OCI-LY1 (cell line): ENCODE data around the gene SLC22A1.

Experiments
- H2AFZ ChIP-seq: fragments of 200-600 bp; sonication (generic), shearing (Covaris generic); 2 replicates; pipeline ENCODE4 v1.6.0; 2014; ENCODE audit warnings: antibody characterized with exemption, mild to moderate bottlenecking, low read length
- H3F3A ChIP-seq: fragments of 200-600 bp; sonication (generic), shearing (Covaris generic); 2 replicates; pipeline ENCODE4 v1.6.0; 2014; ENCODE audit warnings: mild to moderate bottlenecking, antibody characterized with exemption, low read length, moderate library complexity; ENCODE audit not compliant: insufficient read depth
- H3K27ac ChIP-seq: fragments of 200-600 bp; sonication (generic); 2 replicates; pipeline ENCODE4 v1.5.1; 2014; ENCODE audit warnings: low read length, mixed run types, mild to moderate bottlenecking, low read depth; ENCODE audit not compliant: poor library complexity, severe bottlenecking
- H3K27me3 ChIP-seq: fragments of 200-600 bp; sonication (generic); 2 replicates; pipeline ENCODE4 v1.6.0; 2014; ENCODE audit warnings: antibody characterized with exemption, mild to moderate bottlenecking, low read length, moderate library complexity; ENCODE audit not compliant: insufficient read depth
- H3K36me3 ChIP-seq: fragments of 200-600 bp; sonication (generic); 2 replicates; pipeline ENCODE4 v1.6.1; 2014; ENCODE audit warnings: mild to moderate bottlenecking, antibody characterized with exemption, low read length, moderate library complexity, mixed read lengths; ENCODE audit not compliant: insufficient read depth
- H3K4me1 ChIP-seq: fragments of 200-600 bp; sonication (generic); 2 replicates; pipeline ENCODE4 v1.5.1; 2014; ENCODE audit warnings: mild to moderate bottlenecking, low read length, moderate library complexity; ENCODE audit not compliant: insufficient read depth, severe bottlenecking
- H3K4me2 ChIP-seq: fragments of 200-600 bp; sonication (generic), shearing (Covaris generic); 2 replicates; pipeline ENCODE4 v1.6.1; 2014; ENCODE audit warnings: low read length
- H3K4me3 ChIP-seq: fragments of 200-600 bp; sonication (generic); 2 replicates; pipeline ENCODE4 v1.5.1; 2014; ENCODE audit warnings: low read length, low read depth, mild to moderate bottlenecking, mixed read lengths; ENCODE audit not compliant: poor library complexity, severe bottlenecking
- H3K79me2 ChIP-seq: fragments of 200-600 bp; shearing (Covaris generic); 2 replicates; pipeline ENCODE4 v1.6.1; 2016; ENCODE audit warnings: mixed run types, low read length, mixed read lengths; ENCODE audit not compliant: insufficient read depth
- H3K9ac ChIP-seq: fragments of 200-600 bp; sonication (generic), shearing (Covaris generic); 2 replicates; pipeline ENCODE4 v1.6.1; 2014; ENCODE audit warnings: mild to moderate bottlenecking, low read length, mixed read lengths
- H3K9me2 ChIP-seq: fragments of 200-600 bp; sonication (generic), shearing (Covaris generic); 2 replicates; pipeline ENCODE4 v1.6.1; 2014; ENCODE audit warnings: low read depth, mild to moderate bottlenecking, low read length, mixed read lengths
- H3K9me3 ChIP-seq: fragments of 200-600 bp; shearing (Covaris generic); 2 replicates; pipeline ENCODE4 v1.6.1; 2014; ENCODE audit warnings: low read length, mixed read lengths
- H4K20me1 ChIP-seq: fragments of 200-600 bp; sonication (generic), shearing (Covaris generic); 2 replicates; pipeline ENCODE4 v1.6.0; 2016; ENCODE audit warnings: mild to moderate bottlenecking, low read length; ENCODE audit not compliant: insufficient read depth
- EZH2 ChIP-seq: fragments of 200-600 bp; sonication (generic), shearing (Covaris generic); IDR thresholded peaks from 2 replicates; pipeline ENCODE4 v1.8.0; 2017; ENCODE audit warnings: borderline replicate concordance, mixed run types, mild to moderate bottlenecking, antibody characterized with exemption, low read length, moderate library complexity, mixed read lengths
- TF ChIP-seq, protein P1 (sequence below): fragments of 200-600 bp; sonication (generic), shearing (Covaris generic); IDR thresholded peaks from 2 replicates; pipeline ENCODE4 v1.5.1; 2017; ENCODE audit warnings: mild to moderate bottlenecking, antibody characterized with exemption, low read length, moderate library complexity, mixed read lengths

SLC22A1 gene

DNA sequence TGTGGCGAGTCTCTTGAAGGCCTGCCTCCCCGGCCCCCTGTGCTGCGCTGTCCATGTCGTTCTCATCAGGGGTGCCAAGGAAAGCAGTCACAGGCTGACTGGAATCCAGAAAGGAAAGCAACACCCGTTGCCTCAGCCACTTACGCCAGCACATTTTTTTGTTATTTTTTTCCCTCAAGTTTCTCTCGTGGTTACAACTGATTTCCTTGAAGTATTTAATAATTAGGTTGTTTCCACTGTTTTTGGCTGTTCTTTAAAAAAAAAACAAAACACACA is 17.9 kb upstream of the SLC22A1 start:
- H3K4me2 ChIP-seq = no peak overlapping the region
- no peak overlapping the region for H3K4me3 ChIP-seq
- H3K9ac ChIP-seq = no peak overlapping the region
- no peak overlapping the region for H2AFZ ChIP-seq
- H3K27me3 ChIP-seq = no peaks in the 10 kb centered on the region
- H3K9me3 ChIP-seq = no peaks in the 10 kb centered on the region
- H3K79me2 ChIP-seq = no peaks in the 10 kb centered on the region
- H3K9me2 ChIP-seq = no peaks in the 10 kb centered on the region
- no peaks in the 10 kb centered on the region for H3K4me1 ChIP-seq
- no peaks in the 10 kb centered on the region for H4K20me1 ChIP-seq
- no peak overlapping the region for H3K27ac ChIP-seq
- no peaks in the 10 kb centered on the region for H3F3A ChIP-seq
- no peak for TF ChIP-seq EZH2
- TF ChIP-seq, protein P1, sequence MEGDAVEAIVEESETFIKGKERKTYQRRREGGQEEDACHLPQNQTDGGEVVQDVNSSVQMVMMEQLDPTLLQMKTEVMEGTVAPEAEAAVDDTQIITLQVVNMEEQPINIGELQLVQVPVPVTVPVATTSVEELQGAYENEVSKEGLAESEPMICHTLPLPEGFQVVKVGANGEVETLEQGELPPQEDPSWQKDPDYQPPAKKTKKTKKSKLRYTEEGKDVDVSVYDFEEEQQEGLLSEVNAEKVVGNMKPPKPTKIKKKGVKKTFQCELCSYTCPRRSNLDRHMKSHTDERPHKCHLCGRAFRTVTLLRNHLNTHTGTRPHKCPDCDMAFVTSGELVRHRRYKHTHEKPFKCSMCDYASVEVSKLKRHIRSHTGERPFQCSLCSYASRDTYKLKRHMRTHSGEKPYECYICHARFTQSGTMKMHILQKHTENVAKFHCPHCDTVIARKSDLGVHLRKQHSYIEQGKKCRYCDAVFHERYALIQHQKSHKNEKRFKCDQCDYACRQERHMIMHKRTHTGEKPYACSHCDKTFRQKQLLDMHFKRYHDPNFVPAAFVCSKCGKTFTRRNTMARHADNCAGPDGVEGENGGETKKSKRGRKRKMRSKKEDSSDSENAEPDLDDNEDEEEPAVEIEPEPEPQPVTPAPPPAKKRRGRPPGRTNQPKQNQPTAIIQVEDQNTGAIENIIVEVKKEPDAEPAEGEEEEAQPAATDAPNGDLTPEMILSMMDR = no peak
- peaks cover 7% of the 10 kb centered on the region; the same call in 1 of the 2 replicates for H3K36me3 ChIP-seq

DNA sequence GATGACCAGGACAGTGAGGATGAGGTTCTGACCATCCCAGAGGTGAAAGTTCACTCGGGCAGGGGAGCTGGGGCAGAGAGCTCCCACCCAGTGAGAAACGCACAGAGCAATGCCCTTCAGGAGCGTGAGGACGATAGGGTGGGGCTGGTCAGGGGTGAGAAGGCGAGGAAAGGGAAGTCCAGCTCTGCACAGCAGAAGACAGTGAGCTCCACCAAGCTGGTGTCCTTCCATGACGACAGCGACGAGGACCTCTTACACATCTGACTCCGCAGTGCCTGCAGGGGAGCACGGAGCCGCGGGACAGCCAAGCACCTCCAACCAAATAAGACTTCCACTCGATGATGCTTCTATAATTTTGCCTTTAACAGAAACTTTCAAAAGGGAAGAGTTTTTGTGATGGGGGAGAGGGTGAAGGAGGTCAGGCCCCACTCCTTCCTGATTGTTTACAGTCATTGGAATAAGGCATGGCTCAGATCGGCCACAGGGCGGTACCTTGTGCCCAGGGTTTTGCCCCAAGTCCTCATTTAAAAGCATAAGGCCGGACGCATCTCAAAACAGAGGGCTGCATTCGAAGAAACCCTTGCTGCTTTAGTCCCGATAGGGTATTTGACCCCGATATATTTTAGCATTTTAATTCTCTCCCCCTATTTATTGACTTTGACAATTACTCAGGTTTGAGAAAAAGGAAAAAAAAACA is 16.6 kb upstream of the SLC22A1 start:
- Histone ChIP-seq H4K20me1 (no peaks in the 10 kb centered on the region), H3K79me2 (no peaks in the 10 kb centered on the region), H3K27me3 (no peaks in the 10 kb centered on the region), H3K9me3 (no peaks in the 10 kb centered on the region), H3K4me2 (no peak overlapping the region), H3F3A (no peaks in the 10 kb centered on the region), H3K27ac (no peak overlapping the region), H3K9me2 (no peaks in the 10 kb centered on the region), H3K4me1 (no peaks in the 10 kb centered on the region), H3K36me3 (peaks cover 7% of the 10 kb centered on the region; the same call in 1 of the 2 replicates), H2AFZ (no peak overlapping the region), H3K4me3 (no peak overlapping the region), H3K9ac (no peak overlapping the region)
- TF ChIP-seq EZH2 = no peak
- TF ChIP-seq, protein P1 = no peak

DNA sequence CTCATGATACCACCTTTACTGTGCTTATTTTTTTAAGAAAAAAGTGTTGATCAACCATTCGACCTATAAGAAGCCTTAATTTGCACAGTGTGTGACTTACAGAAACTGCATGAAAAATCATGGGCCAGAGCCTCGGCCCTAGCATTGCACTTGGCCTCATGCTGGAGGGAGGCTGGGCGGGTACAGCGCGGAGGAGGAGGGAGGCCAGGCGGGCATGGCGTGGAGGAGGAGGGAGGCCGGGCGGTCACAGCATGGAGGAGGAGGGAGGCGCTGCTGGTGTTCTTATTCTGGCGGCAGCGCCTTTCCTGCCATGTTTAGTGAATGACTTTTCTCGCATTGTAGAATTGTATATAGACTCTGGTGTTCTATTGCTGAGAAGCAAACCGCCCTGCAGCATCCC is 15.6 kb upstream of the SLC22A1 start:
- Histone ChIP-seq H3K27me3 (no peaks in the 10 kb centered on the region), H3K36me3 (peaks cover 7% of the 10 kb centered on the region; the same call in 1 of the 2 replicates), H3K4me3 (no peak overlapping the region), H2AFZ (no peak overlapping the region), H4K20me1 (no peaks in the 10 kb centered on the region), H3K4me2 (no peak overlapping the region), H3K27ac (no peak overlapping the region), H3K9ac (no peak overlapping the region), H3F3A (no peaks in the 10 kb centered on the region), H3K9me2 (no peaks in the 10 kb centered on the region), H3K9me3 (no peaks in the 10 kb centered on the region), H3K79me2 (no peaks in the 10 kb centered on the region), H3K4me1 (no peaks in the 10 kb centered on the region)
- no peak for TF ChIP-seq EZH2
- TF ChIP-seq, protein P1 = no peak
